HepG2 (cell line): Measurements from ENCODE around the gene ARPC1B. TPM values are rescaled to one million over a fixed set of nuclear protein-coding genes. Genes with fewer than 3 reads are reported as not detected.
A peak's percentile ranks its signal among the peaks of the same experiment; 100 is the strongest.

ENCODE experiments used
- AKAP8 ChIP-seq: sonication (generic); formaldehyde crosslinking; IDR thresholded peaks from 2 replicates; pipeline ENCODE4 v1.5.1; 2020; ENCODE audit warnings: mild to moderate bottlenecking, missing genetic modification reagents
- ESRRA ChIP-seq: sonication (generic); formaldehyde crosslinking; IDR thresholded peaks from 2 replicates; pipeline ENCODE4 v1.5.1; 2020; ENCODE audit warnings: mild to moderate bottlenecking, low read depth, missing genetic modification reagents
- FOXM1 ChIP-seq: sonication (generic); formaldehyde crosslinking; IDR thresholded peaks from 2 replicates; pipeline ENCODE4 v1.5.0; 2020; ENCODE audit warnings: missing genetic modification reagents
- GLI4 ChIP-seq: sonication (generic); formaldehyde crosslinking; IDR thresholded peaks from 2 replicates; pipeline ENCODE4 v1.5.1; 2020; ENCODE audit warnings: missing genetic modification reagents, mild to moderate bottlenecking, moderate library complexity, borderline replicate concordance
- JUND ChIP-seq: sonication (generic); formaldehyde crosslinking; IDR thresholded peaks from 2 replicates; pipeline ENCODE4 v1.8.0; 2022; ENCODE audit warnings: mild to moderate bottlenecking, missing genetic modification reagents
- NFE2L1 ChIP-seq: sonication (generic); formaldehyde crosslinking; IDR thresholded peaks from 2 replicates; pipeline ENCODE4 v1.4.0; 2020; ENCODE audit warnings: missing genetic modification reagents, mild to moderate bottlenecking, borderline replicate concordance
- NPAS2 ChIP-seq: sonication (generic); formaldehyde crosslinking; IDR thresholded peaks from 2 replicates; pipeline ENCODE4 v1.8.0; 2022; ENCODE audit warnings: mild to moderate bottlenecking, missing genetic modification reagents, borderline replicate concordance
- SIN3B ChIP-seq: fragments of 150-350 bp; IDR thresholded peaks from 2 replicates; pipeline ENCODE4 v1.6.1; 2014; ENCODE audit warnings: low read length
- TAF15 ChIP-seq: fragments of 200-400 bp; formaldehyde crosslinking; IDR thresholded peaks from one replicate; pipeline ENCODE4 v1.6.1; 2018; ENCODE audit warnings: mild to moderate bottlenecking, low read depth, low read length; ENCODE audit not compliant: poor library complexity, severe bottlenecking
- ZBTB21 ChIP-seq: sonication (generic); formaldehyde crosslinking; IDR thresholded peaks from 2 replicates; pipeline ENCODE4 v1.4.0; 2020; ENCODE audit warnings: missing genetic modification reagents
- ZNF24 ChIP-seq: fragments of 450-650 bp; IDR thresholded peaks from 2 replicates; pipeline ENCODE4 v1.6.1; 2017; ENCODE audit warnings: antibody characterized with exemption, mild to moderate bottlenecking
- ZNF274 ChIP-seq: sonication (generic); formaldehyde crosslinking; IDR thresholded peaks from 2 replicates; pipeline ENCODE4 v1.5.1; 2020; ENCODE audit warnings: mild to moderate bottlenecking, missing genetic modification reagents
- ZNF484 ChIP-seq: sonication (generic); formaldehyde crosslinking; IDR thresholded peaks from 2 replicates; pipeline ENCODE4 v1.5.1; 2020; ENCODE audit warnings: mild to moderate bottlenecking, low read depth, missing genetic modification reagents, borderline replicate concordance
- ZNF598 ChIP-seq: sonication (generic); formaldehyde crosslinking; IDR thresholded peaks from 2 replicates; pipeline ENCODE4 v1.5.1; 2020; ENCODE audit warnings: mild to moderate bottlenecking, missing genetic modification reagents, borderline replicate concordance
- polyA plus RNA-seq, 8 experiments: library from polyadenylated mRNA; depleted of rRNA in 3 of 8; stranded (reverse) in 7 of 8; unstranded in 1 of 8; fragments of >200 nt; fragmentation: Illumina TruSeq in 4 of 8; extraction: Trizol in 4 of 8; gene quantifications; 2 replicates each; pipeline versions ENCODE4 v1.2.1 to v1.2.3, GENCODE V29; 2011 to 2016; ENCODE audit warnings: low read depth in 4 of 8, missing spikeins in 1 of 8, mixed read lengths in 1 of 8; ENCODE audit not compliant: insufficient read depth in 1 of 8
- total RNA-seq, 5 experiments: library from RNA; depleted of rRNA; stranded (reverse); fragments of >200 nt; fragmentation: Illumina TruSeq; extraction: Trizol; gene quantifications; 2 replicates each; pipeline ENCODE4 v1.2.3, GENCODE V29; 2016; ENCODE audit warnings: low read depth in 1 of 5
- TF ChIP-seq, protein P1 (sequence below): sonication (generic); formaldehyde crosslinking; IDR thresholded peaks from 2 replicates; pipeline ENCODE4 v1.4.0; 2020; ENCODE audit warnings: missing genetic modification reagents, low read depth, mild to moderate bottlenecking, borderline replicate concordance
- TF ChIP-seq, protein P2 (sequence below), 2 experiments: fragments of 450-650 bp in 1 of 2; sonication (generic) in 1 of 2; formaldehyde crosslinking; IDR thresholded peaks; 2 replicates each; pipeline versions ENCODE4 v1.5.0 to v1.8.0; 2020 to 2022; ENCODE audit warnings: mild to moderate bottlenecking in 1 of 2, missing genetic modification reagents in 1 of 2
- TF ChIP-seq, protein P3 (sequence below), 2 experiments: fragments of 450-650 bp in 1 of 2; sonication (generic) in 1 of 2; formaldehyde crosslinking in 1 of 2; IDR thresholded peaks; 2 replicates each; pipeline versions ENCODE4 v1.6.1 to v1.8.0; 2016 to 2022; ENCODE audit warnings: antibody characterized with exemption in 1 of 2, mild to moderate bottlenecking in 1 of 2, missing genetic modification reagents in 1 of 2

ARPC1B gene
- total and polyA plus RNA-seq, 2 of the 13 experiments (the other 11 are each of a cell fraction or from before 2014, with no cell fraction given) = 72.9 to 89.1 TPM

DNA sequence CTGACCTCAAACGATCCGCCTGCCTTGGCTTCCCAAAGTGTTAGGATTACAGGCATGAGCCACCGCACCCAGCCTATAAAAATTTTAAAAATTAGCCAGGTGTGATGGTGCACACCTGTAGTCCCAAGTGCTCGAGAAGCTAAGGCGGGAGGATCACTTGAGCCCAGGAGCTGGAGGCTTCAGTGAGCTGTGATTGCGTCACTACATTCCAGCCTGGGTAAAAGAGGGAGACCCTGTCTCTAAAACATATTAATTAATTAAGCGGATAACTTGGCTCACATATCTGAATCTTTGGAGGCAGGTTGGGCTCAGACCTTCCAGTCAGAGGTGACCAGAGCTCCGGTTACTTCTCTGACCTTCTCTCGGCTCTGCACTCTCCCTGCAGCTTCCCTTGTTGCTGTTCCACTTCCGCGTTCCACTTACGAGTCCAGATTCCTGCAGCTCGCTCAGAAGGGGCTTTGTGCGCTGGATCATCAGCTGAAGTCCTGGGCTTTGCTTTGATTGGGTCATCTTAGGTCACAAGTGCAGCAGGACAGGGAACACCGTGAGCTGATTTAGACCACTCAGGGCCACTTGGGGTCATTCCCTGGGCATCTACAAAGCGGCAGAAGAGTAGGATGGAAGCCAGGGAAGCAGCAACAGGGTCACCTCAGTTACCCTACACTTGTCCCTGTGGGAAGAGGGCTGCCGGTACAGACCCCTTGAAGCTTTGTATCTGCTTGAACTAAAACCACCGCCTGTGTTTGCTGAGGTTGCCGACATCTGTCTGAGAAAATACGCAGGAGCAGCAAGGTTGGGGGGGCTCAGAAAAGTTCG, 2.0 kb upstream of the ARPC1B start (continued):
- TF ChIP-seq, protein P1, sequence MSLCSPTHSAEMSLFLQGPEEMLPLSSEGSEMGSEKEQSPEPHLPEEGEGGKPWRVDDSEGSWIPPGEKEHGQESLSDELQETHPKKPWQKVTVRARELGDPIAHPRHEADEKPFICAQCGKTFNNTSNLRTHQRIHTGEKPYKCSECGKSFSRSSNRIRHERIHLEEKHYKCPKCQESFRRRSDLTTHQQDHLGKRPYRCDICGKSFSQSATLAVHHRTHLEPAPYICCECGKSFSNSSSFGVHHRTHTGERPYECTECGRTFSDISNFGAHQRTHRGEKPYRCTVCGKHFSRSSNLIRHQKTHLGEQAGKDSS (CRISPR knock-in tag) = no peak
- no peak for TF ChIP-seq AKAP8 (CRISPR knock-in tag)
- TF ChIP-seq ZNF24 = no peak
- no peak for TF ChIP-seq NFE2L1 (CRISPR knock-in tag)
- TF ChIP-seq ESRRA (CRISPR knock-in tag) = peak; percentile 75
- no peak for TF ChIP-seq GLI4
- TF ChIP-seq, protein P2, sequence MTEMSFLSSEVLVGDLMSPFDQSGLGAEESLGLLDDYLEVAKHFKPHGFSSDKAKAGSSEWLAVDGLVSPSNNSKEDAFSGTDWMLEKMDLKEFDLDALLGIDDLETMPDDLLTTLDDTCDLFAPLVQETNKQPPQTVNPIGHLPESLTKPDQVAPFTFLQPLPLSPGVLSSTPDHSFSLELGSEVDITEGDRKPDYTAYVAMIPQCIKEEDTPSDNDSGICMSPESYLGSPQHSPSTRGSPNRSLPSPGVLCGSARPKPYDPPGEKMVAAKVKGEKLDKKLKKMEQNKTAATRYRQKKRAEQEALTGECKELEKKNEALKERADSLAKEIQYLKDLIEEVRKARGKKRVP (CRISPR knock-in tag; IDR thresholded peaks at IDR 0.05) = peak in 1 of 2 experiments; percentile 67; a peak in 2 of 4 replicates
- no peak for TF ChIP-seq ZNF274 (CRISPR knock-in tag)
- TF ChIP-seq, protein P3, sequence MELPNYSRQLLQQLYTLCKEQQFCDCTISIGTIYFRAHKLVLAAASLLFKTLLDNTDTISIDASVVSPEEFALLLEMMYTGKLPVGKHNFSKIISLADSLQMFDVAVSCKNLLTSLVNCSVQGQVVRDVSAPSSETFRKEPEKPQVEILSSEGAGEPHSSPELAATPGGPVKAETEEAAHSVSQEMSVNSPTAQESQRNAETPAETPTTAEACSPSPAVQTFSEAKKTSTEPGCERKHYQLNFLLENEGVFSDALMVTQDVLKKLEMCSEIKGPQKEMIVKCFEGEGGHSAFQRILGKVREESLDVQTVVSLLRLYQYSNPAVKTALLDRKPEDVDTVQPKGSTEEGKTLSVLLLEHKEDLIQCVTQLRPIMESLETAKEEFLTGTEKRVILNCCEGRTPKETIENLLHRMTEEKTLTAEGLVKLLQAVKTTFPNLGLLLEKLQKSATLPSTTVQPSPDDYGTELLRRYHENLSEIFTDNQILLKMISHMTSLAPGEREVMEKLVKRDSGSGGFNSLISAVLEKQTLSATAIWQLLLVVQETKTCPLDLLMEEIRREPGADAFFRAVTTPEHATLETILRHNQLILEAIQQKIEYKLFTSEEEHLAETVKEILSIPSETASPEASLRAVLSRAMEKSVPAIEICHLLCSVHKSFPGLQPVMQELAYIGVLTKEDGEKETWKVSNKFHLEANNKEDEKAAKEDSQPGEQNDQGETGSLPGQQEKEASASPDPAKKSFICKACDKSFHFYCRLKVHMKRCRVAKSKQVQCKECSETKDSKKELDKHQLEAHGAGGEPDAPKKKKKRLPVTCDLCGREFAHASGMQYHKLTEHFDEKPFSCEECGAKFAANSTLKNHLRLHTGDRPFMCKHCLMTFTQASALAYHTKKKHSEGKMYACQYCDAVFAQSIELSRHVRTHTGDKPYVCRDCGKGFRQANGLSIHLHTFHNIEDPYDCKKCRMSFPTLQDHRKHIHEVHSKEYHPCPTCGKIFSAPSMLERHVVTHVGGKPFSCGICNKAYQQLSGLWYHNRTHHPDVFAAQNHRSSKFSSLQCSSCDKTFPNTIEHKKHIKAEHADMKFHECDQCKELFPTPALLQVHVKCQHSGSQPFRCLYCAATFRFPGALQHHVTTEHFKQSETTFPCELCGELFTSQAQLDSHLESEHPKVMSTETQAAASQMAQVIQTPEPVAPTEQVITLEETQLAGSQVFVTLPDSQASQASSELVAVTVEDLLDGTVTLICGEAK (IDR thresholded peaks at IDR 0.05) = no peak
- TF ChIP-seq, protein P3 (CRISPR knock-in tag; IDR thresholded peaks at IDR 0.05) = peak; percentile 43; the same call in 1 of the 2 replicates
- TF ChIP-seq ZNF598 (CRISPR knock-in tag) = peak; percentile 59; the same call in 1 of the 2 replicates
- no peak for TF ChIP-seq FOXM1
- TF ChIP-seq ZBTB21 = peak; percentile 46; the same call in 1 of the 2 replicates
- TF ChIP-seq NPAS2 (CRISPR knock-in tag) = no peak
- no peak for TF ChIP-seq JUND
- TF ChIP-seq SIN3B = no peak
- TF ChIP-seq ZNF484 = no peak
- TF ChIP-seq TAF15 = no peak
